Ishikawa (cell line): Measurements from ENCODE around the gene RAB19.

Experiments
- CEBPB ChIP-seq: IDR thresholded peaks from 2 replicates; pipeline ENCODE4 v1.6.1; 2012
- CREB1 ChIP-seq: IDR thresholded peaks from 2 replicates; pipeline ENCODE4 v1.6.1; 2012; ENCODE audit warnings: low read depth
- EP300 ChIP-seq: IDR thresholded peaks from 2 replicates; pipeline ENCODE4 v1.6.1; 2012; ENCODE audit warnings: borderline replicate concordance
- FOXM1 ChIP-seq: IDR thresholded peaks from 2 replicates; pipeline ENCODE4 v1.6.1; 2012; ENCODE audit warnings: low read depth, borderline replicate concordance
- NFIC ChIP-seq: IDR thresholded peaks from 2 replicates; pipeline ENCODE4 v1.6.1; 2012
- RAD21 ChIP-seq: IDR thresholded peaks from 2 replicates; pipeline ENCODE4 v1.6.1; 2012; ENCODE audit warnings: low read depth
- TAF1 ChIP-seq: IDR thresholded peaks from 2 replicates; pipeline ENCODE4 v1.6.1; 2012; ENCODE audit warnings: low read depth, mild to moderate bottlenecking
- TCF12 ChIP-seq: IDR thresholded peaks from 2 replicates; pipeline ENCODE4 v1.6.1; 2012; ENCODE audit warnings: low read depth
- YY1 ChIP-seq: IDR thresholded peaks from 2 replicates; pipeline ENCODE4 v1.6.1; 2012; ENCODE audit warnings: low read depth
- ZBTB7A ChIP-seq: IDR thresholded peaks from 2 replicates; pipeline ENCODE4 v1.6.1; 2012; ENCODE audit warnings: low read depth
- TF ChIP-seq, protein P1 (sequence below): IDR thresholded peaks from 2 replicates; pipeline ENCODE4 v1.6.1; 2012; ENCODE audit warnings: low read depth, mild to moderate bottlenecking
- TF ChIP-seq, protein P2 (sequence below): IDR thresholded peaks from 2 replicates; pipeline ENCODE4 v1.6.1; 2012

DNA sequence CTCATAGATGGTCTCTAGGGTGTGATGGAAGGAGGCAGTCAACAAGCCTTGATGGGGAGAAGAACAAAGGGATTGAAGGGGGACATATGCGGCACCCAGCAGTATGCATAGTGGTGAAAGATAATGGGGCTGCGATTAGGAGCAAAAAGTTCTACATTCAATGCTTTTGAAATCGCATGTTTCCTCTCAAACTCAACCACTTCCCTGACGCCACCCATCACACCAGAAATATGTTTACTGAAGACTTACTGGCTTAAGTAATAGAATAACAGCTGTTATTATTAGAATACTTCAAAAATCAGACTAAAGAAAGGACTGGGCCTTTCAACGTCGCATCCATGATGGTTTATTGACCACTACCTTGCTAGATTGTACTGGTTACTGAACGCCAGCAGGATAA, 44.0 kb downstream of the RAB19 start:
- no peak for TF ChIP-seq EP300
- TF ChIP-seq CREB1: no peak
- TF ChIP-seq, protein P1, sequence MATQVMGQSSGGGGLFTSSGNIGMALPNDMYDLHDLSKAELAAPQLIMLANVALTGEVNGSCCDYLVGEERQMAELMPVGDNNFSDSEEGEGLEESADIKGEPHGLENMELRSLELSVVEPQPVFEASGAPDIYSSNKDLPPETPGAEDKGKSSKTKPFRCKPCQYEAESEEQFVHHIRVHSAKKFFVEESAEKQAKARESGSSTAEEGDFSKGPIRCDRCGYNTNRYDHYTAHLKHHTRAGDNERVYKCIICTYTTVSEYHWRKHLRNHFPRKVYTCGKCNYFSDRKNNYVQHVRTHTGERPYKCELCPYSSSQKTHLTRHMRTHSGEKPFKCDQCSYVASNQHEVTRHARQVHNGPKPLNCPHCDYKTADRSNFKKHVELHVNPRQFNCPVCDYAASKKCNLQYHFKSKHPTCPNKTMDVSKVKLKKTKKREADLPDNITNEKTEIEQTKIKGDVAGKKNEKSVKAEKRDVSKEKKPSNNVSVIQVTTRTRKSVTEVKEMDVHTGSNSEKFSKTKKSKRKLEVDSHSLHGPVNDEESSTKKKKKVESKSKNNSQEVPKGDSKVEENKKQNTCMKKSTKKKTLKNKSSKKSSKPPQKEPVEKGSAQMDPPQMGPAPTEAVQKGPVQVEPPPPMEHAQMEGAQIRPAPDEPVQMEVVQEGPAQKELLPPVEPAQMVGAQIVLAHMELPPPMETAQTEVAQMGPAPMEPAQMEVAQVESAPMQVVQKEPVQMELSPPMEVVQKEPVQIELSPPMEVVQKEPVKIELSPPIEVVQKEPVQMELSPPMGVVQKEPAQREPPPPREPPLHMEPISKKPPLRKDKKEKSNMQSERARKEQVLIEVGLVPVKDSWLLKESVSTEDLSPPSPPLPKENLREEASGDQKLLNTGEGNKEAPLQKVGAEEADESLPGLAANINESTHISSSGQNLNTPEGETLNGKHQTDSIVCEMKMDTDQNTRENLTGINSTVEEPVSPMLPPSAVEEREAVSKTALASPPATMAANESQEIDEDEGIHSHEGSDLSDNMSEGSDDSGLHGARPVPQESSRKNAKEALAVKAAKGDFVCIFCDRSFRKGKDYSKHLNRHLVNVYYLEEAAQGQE: no peak
- no peak for TF ChIP-seq TAF1
- TF ChIP-seq, protein P2, sequence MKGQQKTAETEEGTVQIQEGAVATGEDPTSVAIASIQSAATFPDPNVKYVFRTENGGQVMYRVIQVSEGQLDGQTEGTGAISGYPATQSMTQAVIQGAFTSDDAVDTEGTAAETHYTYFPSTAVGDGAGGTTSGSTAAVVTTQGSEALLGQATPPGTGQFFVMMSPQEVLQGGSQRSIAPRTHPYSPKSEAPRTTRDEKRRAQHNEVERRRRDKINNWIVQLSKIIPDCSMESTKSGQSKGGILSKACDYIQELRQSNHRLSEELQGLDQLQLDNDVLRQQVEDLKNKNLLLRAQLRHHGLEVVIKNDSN: no peak
- TF ChIP-seq FOXM1: no peak
- no peak for TF ChIP-seq ZBTB7A
- no peak for TF ChIP-seq RAD21
- no peak for TF ChIP-seq YY1
- no peak for TF ChIP-seq TCF12
- no peak for TF ChIP-seq NFIC
- TF ChIP-seq CEBPB: no peak
